HepG2 (cell line): ENCODE measurements around the gene CHKA. TPM values are rescaled to one million over a fixed set of nuclear protein-coding genes. Genes with fewer than 3 reads are reported as not detected.

ENCODE experiments used
- ARNT2 ChIP-seq: sonication (generic); formaldehyde crosslinking; IDR thresholded peaks from 2 replicates; pipeline ENCODE4 v1.8.0; 2022; ENCODE audit warnings: mild to moderate bottlenecking, low read depth, missing genetic modification reagents, moderate library complexity
- HINFP ChIP-seq: sonication (generic); formaldehyde crosslinking; IDR thresholded peaks from 2 replicates; pipeline ENCODE4 v1.4.0; 2020; ENCODE audit warnings: low read depth, mild to moderate bottlenecking, missing genetic modification reagents
- MEF2D ChIP-seq: sonication (generic); formaldehyde crosslinking; IDR thresholded peaks from 2 replicates; pipeline ENCODE4 v1.5.1; 2020; ENCODE audit warnings: mild to moderate bottlenecking, missing genetic modification reagents
- YEATS4 ChIP-seq: sonication (generic); formaldehyde crosslinking; IDR thresholded peaks from 2 replicates; pipeline ENCODE4 v1.4.0; 2020; ENCODE audit warnings: missing genetic modification reagents, borderline replicate concordance
- ZBED4 ChIP-seq: sonication (generic); formaldehyde crosslinking; IDR thresholded peaks from 2 replicates; pipeline ENCODE4 v1.4.0; 2020; ENCODE audit warnings: missing genetic modification reagents, borderline replicate concordance
- ZBTB42 ChIP-seq: sonication (generic); formaldehyde crosslinking; IDR thresholded peaks from 2 replicates; pipeline ENCODE4 v1.5.0; 2020; ENCODE audit warnings: mild to moderate bottlenecking, missing genetic modification reagents
- ZNF180 ChIP-seq: sonication (generic); formaldehyde crosslinking; IDR thresholded peaks from 2 replicates; pipeline ENCODE4 v1.4.0; 2020; ENCODE audit warnings: low read depth, missing genetic modification reagents, borderline replicate concordance
- ZNF614 ChIP-seq: IDR thresholded peaks from 2 replicates; pipeline ENCODE4 v1.6.1; 2018; ENCODE audit warnings: missing biosample characterization, missing genetic modification reagents, inconsistent platforms, borderline replicate concordance
- ZNF761 ChIP-seq: sonication (generic); formaldehyde crosslinking; conservative IDR thresholded peaks from 2 replicates; pipeline ENCODE4 v1.4.0; 2020; ENCODE audit warnings: mild to moderate bottlenecking, missing genetic modification reagents
- polyA plus RNA-seq, 8 experiments: library from polyadenylated mRNA; depleted of rRNA in 3 of 8; stranded (reverse) in 7 of 8; unstranded in 1 of 8; fragments of >200 nt; fragmentation: Illumina TruSeq in 4 of 8; extraction: Trizol in 4 of 8; gene quantifications; 2 replicates each; pipeline versions ENCODE4 v1.2.1 to v1.2.3, GENCODE V29; 2011 to 2016; ENCODE audit warnings: low read depth in 4 of 8, missing spikeins in 1 of 8, mixed read lengths in 1 of 8; ENCODE audit not compliant: insufficient read depth in 1 of 8
- total RNA-seq, 5 experiments: library from RNA; depleted of rRNA; stranded (reverse); fragments of >200 nt; fragmentation: Illumina TruSeq; extraction: Trizol; gene quantifications; 2 replicates each; pipeline ENCODE4 v1.2.3, GENCODE V29; 2016; ENCODE audit warnings: low read depth in 1 of 5

CHKA gene
- total and polyA plus RNA-seq, 2 of the 13 experiments (the other 11 are each of a cell fraction or from before 2014, with no cell fraction given): 71.6 to 92.7 TPM

- no peak for TF ChIP-seq ZBED4
- TF ChIP-seq ZNF614 (CRISPR knock-in tag): no peak
- TF ChIP-seq ZBTB42: no peak
- TF ChIP-seq YEATS4: no peak
- no peak for TF ChIP-seq ARNT2
- no peak for TF ChIP-seq HINFP (CRISPR knock-in tag)
- no peak for TF ChIP-seq ZNF180 (CRISPR knock-in tag)
- TF ChIP-seq ZNF761 (CRISPR knock-in tag): no peak
- no peak for TF ChIP-seq MEF2D
Observed at GRCh38 chr11:68148071-68148805, 27.1 kb upstream of the CHKA start (continued).
